ENCODE results near the gene LPP.

- TF ChIP-seq CTCF (IDR thresholded peaks at IDR 0.05 in 2 of 3, conservative IDR thresholded peaks at IDR 0.05 in 1 of 3; ENCODE audit: borderline replicate concordance in 1 of 3, insufficient read depth in 1 of 3, low read depth in 2 of 3, low read length in 2 of 3) (peak in 2 of 3 experiments; percentile 29 to 46; a peak in 3 of 6 replicates), EZH2phosphoT487 (IDR thresholded peaks at IDR 0.05; ENCODE audit: borderline replicate concordance) (no peak), POLR2AphosphoS5 (IDR thresholded peaks at IDR 0.05; ENCODE audit: low read depth, low read length) (no peak), ZBTB33 (IDR thresholded peaks at IDR 0.05; ENCODE audit: extremely low read depth, insufficient replicate concordance, low read length) (no peak), POLR2A (IDR thresholded peaks at IDR 0.05; ENCODE audit: borderline replicate concordance, extremely low read depth, insufficient read depth, insufficient read length) (no peak), EZH2 (IDR thresholded peaks at IDR 0.05) (no peak), RAD21 (IDR thresholded peaks at IDR 0.05; ENCODE audit: low read depth) (peak; percentile 34; the same call in 1 of the 2 replicates), TCF7L2 (IDR thresholded peaks at IDR 0.05; ENCODE audit: borderline replicate concordance, extremely low read depth, insufficient read depth, insufficient read length) (no peak), REST (IDR thresholded peaks at IDR 0.05; ENCODE audit: low read depth) (no peak), ZNF274 (IDR thresholded peaks at IDR 0.05; ENCODE audit: low read depth, low read length) (no peak), ZFX (IDR thresholded peaks at IDR 0.05) (no peak), JUND (IDR thresholded peaks at IDR 0.05) (no peak), SIN3A (IDR thresholded peaks at IDR 0.05; ENCODE audit: low read depth) (no peak), SRF (IDR thresholded peaks at IDR 0.05; ENCODE audit: low read depth) (no peak)
These were observed 680.4 kb downstream of the LPP start for GRCh38 chr3:188834349-188834748.
